ENCODE results near the gene DPP10. TPM values are rescaled to one million over a fixed set of nuclear protein-coding genes. Genes with fewer than 3 reads are reported as not detected.

The DPP10 gene
- total RNA-seq, 1 donor from 2014 or later, result 73.0 TPM

- no peak for DNase-seq (ENCODE audit: low spot score in 2 of 2, unreplicated experiment in 2 of 2)
- peaks cover 10% of the 10 kb centered on the region for H3K4me1 Mint-ChIP-seq
- no peaks in the 10 kb centered on the region for H3K27me3 Mint-ChIP-seq (ENCODE audit: low read depth)
- peaks cover 14% of the 10 kb centered on the region for H3K36me3 Mint-ChIP-seq
- H3K4me3 Mint-ChIP-seq, result no peak overlapping the region
- H3K9me3 Mint-ChIP-seq, result peaks cover 28% of the 10 kb centered on the region
- peak overlapping the region; percentile 9 for H3K27ac Mint-ChIP-seq
- no peak for TF ChIP-seq CTCF (IDR thresholded peaks at IDR 0.05; ENCODE audit: unreplicated experiment)
Measured at GRCh38 chr2:115596659-115597375, 1154.4 kb downstream of the DPP10 start.

- H3K9me3 Mint-ChIP-seq, result peaks cover 12% of the 10 kb centered on the region
- H3K36me3 Mint-ChIP-seq, result no peaks in the 10 kb centered on the region
- peaks cover 54% of the 10 kb centered on the region for H3K4me1 Mint-ChIP-seq
- no peak overlapping the region for H3K4me3 Mint-ChIP-seq
- no peaks in the 10 kb centered on the region for H3K27me3 Mint-ChIP-seq (ENCODE audit: low read depth)
- no peak for DNase-seq (ENCODE audit: low spot score in 2 of 2, unreplicated experiment in 2 of 2)
- peak overlapping the region; percentile 85 for H3K27ac Mint-ChIP-seq
- TF ChIP-seq CTCF (IDR thresholded peaks at IDR 0.05; ENCODE audit: unreplicated experiment), result no peak
Measured at GRCh38 chr2:115603285-115603684, 1160.8 kb downstream of the DPP10 start.

- TF ChIP-seq CTCF (IDR thresholded peaks at IDR 0.05; ENCODE audit: unreplicated experiment), result no peak
- Mint-ChIP-seq H3K27ac (peak overlapping the region; percentile 80), H3K27me3 (ENCODE audit: low read depth) (no peaks in the 10 kb centered on the region), H3K4me3 (no peak overlapping the region), H3K4me1 (peaks cover 43% of the 10 kb centered on the region), H3K36me3 (peaks cover 1% of the 10 kb centered on the region), H3K9me3 (peaks cover 14% of the 10 kb centered on the region)
- no peak for DNase-seq (ENCODE audit: low spot score in 2 of 2, unreplicated experiment in 2 of 2)
Measured at GRCh38 chr2:115606350-115606749, 1163.9 kb downstream of the DPP10 start.

GRCh38 chr2:115609978-115610377, 1167.5 kb downstream of the DPP10 start:
- peaks cover 1% of the 10 kb centered on the region for H3K36me3 Mint-ChIP-seq
- no peak overlapping the region for H3K4me3 Mint-ChIP-seq
- peaks cover 30% of the 10 kb centered on the region for H3K4me1 Mint-ChIP-seq
- DNase-seq (ENCODE audit: low spot score in 2 of 2, unreplicated experiment in 2 of 2), result no peak
- H3K27ac Mint-ChIP-seq, result no peak overlapping the region
- peaks cover 14% of the 10 kb centered on the region for H3K9me3 Mint-ChIP-seq
- no peaks in the 10 kb centered on the region for H3K27me3 Mint-ChIP-seq (ENCODE audit: low read depth)
- no peak for TF ChIP-seq CTCF (IDR thresholded peaks at IDR 0.05; ENCODE audit: unreplicated experiment)

- Mint-ChIP-seq H3K9me3 (peaks cover 14% of the 10 kb centered on the region), H3K27ac (no peak overlapping the region), H3K27me3 (ENCODE audit: low read depth) (no peaks in the 10 kb centered on the region), H3K4me1 (peaks cover 21% of the 10 kb centered on the region), H3K36me3 (peaks cover 1% of the 10 kb centered on the region), H3K4me3 (no peak overlapping the region)
- no peak for DNase-seq (ENCODE audit: low spot score in 2 of 2, unreplicated experiment in 2 of 2)
- TF ChIP-seq CTCF (IDR thresholded peaks at IDR 0.05; ENCODE audit: unreplicated experiment), result no peak
Measured at GRCh38 chr2:115610888-115611287, 1168.4 kb downstream of the DPP10 start.
